Sigmoid colon (tissue), 7 donors: ENCODE data around the gene MMD. TPM values are rescaled to one million over a fixed set of nuclear protein-coding genes. Genes with fewer than 3 reads are reported as not detected.
A peak's percentile ranks its signal among the peaks of the same experiment; 100 is the strongest.
"Not testable (repeated sequence)": the region's sequence is repeated elsewhere in the genome, so short reads cannot be mapped to it uniquely, and the experiment has no call there.

Experiments used
- DNase-seq: peaks from one replicate; pipeline ENCODE4 v3.0.0-alpha.2; 2019
- H3K27ac ChIP-seq, 4 donors: fragments of 200-600 bp; sonication (generic); one replicate each; pipeline ENCODE4 v1.5.1; 2016 to 2019; ENCODE audit warnings: mild to moderate bottlenecking in 1 of 4
- H3K27me3 ChIP-seq, 3 donors: fragments of 200-600 bp; sonication (generic); one replicate each; pipeline ENCODE4 v1.5.1; 2019; ENCODE audit warnings: mild to moderate bottlenecking in 1 of 3
- H3K36me3 ChIP-seq, 4 donors: fragments of 200-600 bp; sonication (generic); one replicate each; pipeline ENCODE4 v1.5.1; 2016 to 2019
- H3K4me1 ChIP-seq, 4 donors: fragments of 200-600 bp; sonication (generic); one replicate each; pipeline ENCODE4 v1.5.1; 2017 to 2019
- H3K4me3 ChIP-seq, 4 donors: fragments of 200-600 bp; sonication (generic); one replicate each; pipeline ENCODE4 v1.5.1; 2017 to 2019; ENCODE audit warnings: mild to moderate bottlenecking in 2 of 4, moderate library complexity in 1 of 4
- H3K9me3 ChIP-seq, 4 donors: fragments of 200-600 bp in 3 of 4; sonication (generic) in 3 of 4; one replicate each; pipeline versions ENCODE4 v1.5.1 to v1.6.1; 2013 to 2019
- CTCF ChIP-seq, 4 experiments: fragments of 450-650 bp in 3 of 4; fragments of 200-600 bp in 1 of 4; IDR thresholded peaks; one replicate each; pipeline ENCODE4 v1.5.1; 2016 to 2019; ENCODE audit warnings: antibody characterized with exemption in 4 of 4, mild to moderate bottlenecking in 3 of 4, moderate library complexity in 2 of 4
- EP300 ChIP-seq, 4 donors: sonication (generic); formaldehyde crosslinking; IDR thresholded peaks; one replicate each; pipeline ENCODE4 v1.6.1; 2017; ENCODE audit warnings: antibody characterized with exemption in 4 of 4
- POLR2A ChIP-seq, 2 donors: fragments of 450-650 bp; IDR thresholded peaks; one replicate each; pipeline ENCODE4 v1.6.1; 2016; ENCODE audit warnings: antibody characterized with exemption in 2 of 2, mild to moderate bottlenecking in 2 of 2, moderate library complexity in 2 of 2
- POLR2AphosphoS5 ChIP-seq, 4 donors: sonication (generic); formaldehyde crosslinking; IDR thresholded peaks; one replicate each; pipeline ENCODE4 v1.6.1; 2017; ENCODE audit warnings: antibody characterized with exemption in 4 of 4
- WGBS, 2 donors: extraction: QIAGEN DNeasy Blood & Tissue Kit; methylation state at CpG; one replicate each; pipeline ENCODE4 v1.1.7; 2013; 5-methylcytosine and 5-hydroxymethylcytosine counted together
- intact Hi-C: fragments of 100-400 bp; cut with DNase I; formaldehyde crosslinking; loops from one replicate; pipeline ENCODE4 v1.15.1; 2023
- polyA plus RNA-seq, 3 donors: library from polyadenylated mRNA; stranded (reverse); fragments of 200-250 nt; gene quantifications; one replicate each; pipeline ENCODE4 v1.2.3, GENCODE V29; 2013
- total RNA-seq, 4 donors: library from RNA; depleted of rRNA; stranded (reverse); fragments of >200 nt; gene quantifications; one replicate each; pipeline ENCODE4 v1.1.0, GENCODE V29; 2016
- donor health status: healthy with polysubstance abuse.
- donor health status: Bipolar disorder and iron deficiency.
- donor health status: healthy.

MMD gene
- total RNA-seq = 10 to 100 TPM; 26.9 to 51.3 (median 34.6) TPM
- polyA plus RNA-seq = 10 to 100 TPM; 12.0 to 17.8 (median 17.0) TPM

- H3K36me3 ChIP-seq = no peaks in the 10 kb centered on the region
- TF ChIP-seq POLR2AphosphoS5 (IDR thresholded peaks at IDR 0.05) = peak in 2 of 4 donors; percentile 46 to 66
- TF ChIP-seq CTCF (IDR thresholded peaks at IDR 0.05) = no peak
- TF ChIP-seq POLR2A (IDR thresholded peaks at IDR 0.05) = peak; percentile 30 to 42
- peak in 1 of 4 donors; percentile 3 for TF ChIP-seq EP300 (IDR thresholded peaks at IDR 0.05)
- H3K4me1 ChIP-seq = peaks cover 0 to 39% (median 27%) of the 10 kb centered on the region in 4 donors
- intact Hi-C loops = loop anchor here (2.0 to 10.0 kb wide), 2 partner anchors 31 to 157 kb away; partner anchors contain the start of gene HLF
- peak within 1 kb of the TSS; percentile 90 to 97 (median 94) for H3K27ac ChIP-seq
- peak within 1 kb of the TSS; percentile 71 to 97 (median 96) for H3K4me3 ChIP-seq
- peak; percentile 78 for DNase-seq
- no peaks in the 10 kb centered on the region for H3K27me3 ChIP-seq
- no peaks in the 10 kb centered on the region for H3K9me3 ChIP-seq
- WGBS, 2 donors = 0 to 1% methylated on average over 62 of the region's 62 CpGs
Observed at GRCh38 chr17:55421179-55421934, at the start of gene MMD. Gene MMD, minus strand, starts transcription at chr17:55421835. Its CDS starts 140 bp downstream, at chr17:55421695.

- no peak overlapping the region for H3K27ac ChIP-seq
- TF ChIP-seq EP300 (IDR thresholded peaks at IDR 0.05) = no peak
- TF ChIP-seq POLR2A (IDR thresholded peaks at IDR 0.05) = no peak
- TF ChIP-seq CTCF (IDR thresholded peaks at IDR 0.05) = no peak
- no peak for TF ChIP-seq POLR2AphosphoS5 (IDR thresholded peaks at IDR 0.05)
- WGBS, 2 donors = 65 to 76% methylated on average over 7 of the region's 7 CpGs
Observed at GRCh38 chr17:55466671-55467070, 45.0 kb upstream of the MMD start.

GRCh38 chr17:55465771-55466170, 44.1 kb upstream of the MMD start:
- H3K4me3 ChIP-seq, H3K27ac ChIP-seq, H3K4me1 ChIP-seq, H3K36me3 ChIP-seq, H3K27me3 ChIP-seq, H3K9me3 ChIP-seq, DNase-seq, intact Hi-C loops: not testable (repeated sequence)
- 85 to 86% methylated on average over 4 of the region's 4 CpGs for WGBS, 2 donors

More at GRCh38 chr17:55466671-55467070, 45.0 kb upstream of the MMD start:
- Histone ChIP-seq H3K9me3 (no peaks in the 10 kb centered on the region), H3K4me1 (no peaks in the 10 kb centered on the region), H3K27me3 (no peaks in the 10 kb centered on the region), H3K4me3 (no peak overlapping the region), H3K36me3 (no peaks in the 10 kb centered on the region)
- no peak for DNase-seq
- intact Hi-C loops = no loop called here

- Histone ChIP-seq H3K36me3 (no peaks in the 10 kb centered on the region), H3K27ac (no peak overlapping the region), H3K4me3 (no peak overlapping the region), H3K27me3 (no peaks in the 10 kb centered on the region), H3K4me1 (no peaks in the 10 kb centered on the region), H3K9me3 (no peaks in the 10 kb centered on the region)
- 47 to 74% methylated on average over 2 of the region's 2 CpGs for WGBS, 2 donors
- intact Hi-C loops = no loop called here
- DNase-seq = no peak
- TF ChIP-seq POLR2AphosphoS5 (IDR thresholded peaks at IDR 0.05) (no peak), EP300 (IDR thresholded peaks at IDR 0.05) (no peak)
Observed at GRCh38 chr17:55463600-55463999, 42.0 kb upstream of the MMD start.

GRCh38 chr17:55462711-55463110, 41.1 kb upstream of the MMD start:
- Histone ChIP-seq H3K4me1 (no peaks in the 10 kb centered on the region), H3K27me3 (no peaks in the 10 kb centered on the region), H3K4me3 (no peak overlapping the region), H3K27ac (no peak overlapping the region), H3K9me3 (no peaks in the 10 kb centered on the region), H3K36me3 (no peaks in the 10 kb centered on the region)
- intact Hi-C loops = no loop called here
- TF ChIP-seq CTCF (IDR thresholded peaks at IDR 0.05) = no peak
- TF ChIP-seq POLR2AphosphoS5 (IDR thresholded peaks at IDR 0.05) = no peak
- no peak for TF ChIP-seq POLR2A (IDR thresholded peaks at IDR 0.05)
- no peak for DNase-seq
